Uterus (tissue), 2 donors: Measurements from ENCODE around the gene IRS1.

Experiments used
- CTCF ChIP-seq, 4 experiments: fragments of 200-600 bp in 2 of 4; fragments of 450-650 bp in 2 of 4; sonication (generic) in 2 of 4; IDR thresholded peaks; one replicate each; pipeline ENCODE4 v1.5.1; 2016 to 2019; ENCODE audit warnings: antibody characterized with exemption in 4 of 4, mild to moderate bottlenecking in 2 of 4, moderate library complexity in 1 of 4
- POLR2A ChIP-seq, 2 donors: fragments of 450-650 bp; IDR thresholded peaks; one replicate each; pipeline ENCODE4 v1.6.1; 2016; ENCODE audit warnings: antibody characterized with exemption in 2 of 2, mild to moderate bottlenecking in 1 of 2, moderate library complexity in 1 of 2

GRCh38 chr2:226759768-226760167, 39.9 kb downstream of the IRS1 start:
- no peak for TF ChIP-seq CTCF (IDR thresholded peaks at IDR 0.05)
- no peak for TF ChIP-seq POLR2A (IDR thresholded peaks at IDR 0.05)
